ENCODE data around the gene CAMK4. TPM values are rescaled to one million over a fixed set of nuclear protein-coding genes. Genes with fewer than 3 reads are reported as not detected.
"Not testable (repeated sequence)": the region's sequence is repeated elsewhere in the genome, so short reads cannot be mapped to it uniquely, and the experiment has no call there.

The CAMK4 gene
- total RNA-seq, 1 donor from 2014 or later, result 33.7 TPM

GRCh38 chr5:111401906-111402305 is 177.7 kb downstream of the CAMK4 start:
- DNase-seq, result no peak
- Mint-ChIP-seq H3K4me3 (ENCODE audit: unreplicated experiment) (no peak overlapping the region), H3K27me3 (ENCODE audit: unreplicated experiment) (peaks cover 2% of the 10 kb centered on the region), H3K9me3 (ENCODE audit: unreplicated experiment) (no peaks in the 10 kb centered on the region), H3K36me3 (ENCODE audit: unreplicated experiment) (no peaks in the 10 kb centered on the region), H3K4me1 (ENCODE audit: low read depth, unreplicated experiment) (no peaks in the 10 kb centered on the region), H3K27ac (ENCODE audit: unreplicated experiment) (no peak overlapping the region)
- TF ChIP-seq CTCF (IDR thresholded peaks at IDR 0.05; ENCODE audit: partially characterized antibody, unreplicated experiment), result no peak

- Mint-ChIP-seq H3K27me3 (ENCODE audit: unreplicated experiment) (peaks cover 4% of the 10 kb centered on the region), H3K4me3 (ENCODE audit: unreplicated experiment) (no peak overlapping the region), H3K36me3 (ENCODE audit: unreplicated experiment) (peaks cover 11% of the 10 kb centered on the region), H3K9me3 (ENCODE audit: unreplicated experiment) (no peaks in the 10 kb centered on the region), H3K4me1 (ENCODE audit: low read depth, unreplicated experiment) (no peaks in the 10 kb centered on the region), H3K27ac (ENCODE audit: unreplicated experiment) (no peak overlapping the region)
- no peak for TF ChIP-seq CTCF (IDR thresholded peaks at IDR 0.05; ENCODE audit: partially characterized antibody, unreplicated experiment)
- DNase-seq, result no peak
Measured at GRCh38 chr5:111404270-111404769, 180.1 kb downstream of the CAMK4 start.

- TF ChIP-seq CTCF (IDR thresholded peaks at IDR 0.05; ENCODE audit: partially characterized antibody, unreplicated experiment), result no peak
- Mint-ChIP-seq H3K36me3 (ENCODE audit: unreplicated experiment) (peaks cover 11% of the 10 kb centered on the region), H3K9me3 (ENCODE audit: unreplicated experiment) (no peaks in the 10 kb centered on the region), H3K4me3 (ENCODE audit: unreplicated experiment) (no peak overlapping the region), H3K27me3 (ENCODE audit: unreplicated experiment) (peaks cover 4% of the 10 kb centered on the region), H3K27ac (ENCODE audit: unreplicated experiment) (no peak overlapping the region), H3K4me1 (ENCODE audit: low read depth, unreplicated experiment) (no peaks in the 10 kb centered on the region)
- DNase-seq, result no peak
Measured at GRCh38 chr5:111407562-111407961, 183.4 kb downstream of the CAMK4 start.

GRCh38 chr5:111408817-111409216 is 184.6 kb downstream of the CAMK4 start:
- no peak overlapping the region for H3K4me3 Mint-ChIP-seq (ENCODE audit: unreplicated experiment)
- no peak for TF ChIP-seq CTCF (IDR thresholded peaks at IDR 0.05; ENCODE audit: partially characterized antibody, unreplicated experiment)
- no peaks in the 10 kb centered on the region for H3K4me1 Mint-ChIP-seq (ENCODE audit: low read depth, unreplicated experiment)
- no peaks in the 10 kb centered on the region for H3K9me3 Mint-ChIP-seq (ENCODE audit: unreplicated experiment)
- peaks cover 11% of the 10 kb centered on the region for H3K36me3 Mint-ChIP-seq (ENCODE audit: unreplicated experiment)
- peaks cover 4% of the 10 kb centered on the region for H3K27me3 Mint-ChIP-seq (ENCODE audit: unreplicated experiment)
- DNase-seq, result no peak
- no peak overlapping the region for H3K27ac Mint-ChIP-seq (ENCODE audit: unreplicated experiment)

- not testable (repeated sequence) for H3K4me3 Mint-ChIP-seq (ENCODE audit: unreplicated experiment); H3K27me3 Mint-ChIP-seq (ENCODE audit: unreplicated experiment); DNase-seq; H3K4me1 Mint-ChIP-seq (ENCODE audit: low read depth, unreplicated experiment); H3K27ac Mint-ChIP-seq (ENCODE audit: unreplicated experiment); H3K9me3 Mint-ChIP-seq (ENCODE audit: unreplicated experiment)
- peaks cover 11% of the 10 kb centered on the region for H3K36me3 Mint-ChIP-seq (ENCODE audit: unreplicated experiment)
Measured at GRCh38 chr5:111409266-111409665, 185.1 kb downstream of the CAMK4 start.

- peaks cover 11% of the 10 kb centered on the region for H3K36me3 Mint-ChIP-seq (ENCODE audit: unreplicated experiment)
- not testable (repeated sequence) for H3K4me1 Mint-ChIP-seq (ENCODE audit: low read depth, unreplicated experiment); DNase-seq
Measured at GRCh38 chr5:111410067-111410466, 185.9 kb downstream of the CAMK4 start.

More at GRCh38 chr5:111410067-111410466, 185.9 kb downstream of the CAMK4 start:
- H3K27me3 Mint-ChIP-seq (ENCODE audit: unreplicated experiment); H3K27ac Mint-ChIP-seq (ENCODE audit: unreplicated experiment); H3K9me3 Mint-ChIP-seq (ENCODE audit: unreplicated experiment); H3K4me3 Mint-ChIP-seq (ENCODE audit: unreplicated experiment): not testable (repeated sequence)

Measured in glutamatergic neuron (in vitro differentiated cells).